Fibroblast of mammary gland (primary cell): ENCODE data around the gene TSNAXIP1.

ENCODE experiments used
- DNase-seq: peaks from one replicate; pipeline ENCODE4 v3.0.0-alpha.2; 2010; ENCODE audit warnings: low read depth
- H3K4me3 ChIP-seq: 2 replicates; pipeline ENCODE4 v1.5.1; 2011; ENCODE audit warnings: low read depth, mild to moderate bottlenecking, low read length, moderate library complexity; ENCODE audit not compliant: control insufficient read depth
- TF ChIP-seq, protein P1 (sequence below): conservative IDR thresholded peaks from 2 replicates; pipeline ENCODE4 v1.5.1; 2011; ENCODE audit warnings: low read depth, low read length, inconsistent platforms; ENCODE audit not compliant: control insufficient read depth, insufficient read depth

The TSNAXIP1 gene

DNA sequence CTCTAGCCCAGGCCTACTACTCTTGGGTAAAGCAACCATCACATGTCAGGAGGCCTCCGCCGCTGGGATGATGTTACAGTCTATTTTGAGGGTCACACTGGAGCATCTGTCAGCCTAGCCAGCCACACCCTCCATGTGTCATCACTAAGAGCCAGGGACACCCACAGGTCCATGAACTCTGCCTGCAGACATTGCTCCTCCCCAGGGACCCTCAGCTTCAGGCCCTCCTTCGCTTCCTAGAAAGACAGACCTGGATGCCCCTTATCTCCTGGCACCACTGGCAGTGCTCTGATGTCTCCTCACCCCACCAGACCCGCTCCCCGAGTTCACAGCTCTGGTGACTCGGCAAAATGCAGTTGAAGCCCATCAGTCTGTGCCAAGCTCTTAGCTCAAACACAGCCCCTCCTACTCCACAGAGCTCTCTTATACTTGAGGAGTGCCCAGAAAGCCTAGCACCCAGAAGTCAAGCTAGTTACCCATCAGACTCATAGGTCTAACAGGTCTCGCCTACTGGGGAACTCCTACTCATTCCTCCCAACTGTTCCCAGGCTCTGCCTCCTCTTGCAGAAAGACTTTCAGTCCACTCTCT, 6.3 kb upstream of the TSNAXIP1 start:
- no peak overlapping the region for H3K4me3 ChIP-seq
- DNase-seq, result peak; percentile 38
- TF ChIP-seq, protein P1, sequence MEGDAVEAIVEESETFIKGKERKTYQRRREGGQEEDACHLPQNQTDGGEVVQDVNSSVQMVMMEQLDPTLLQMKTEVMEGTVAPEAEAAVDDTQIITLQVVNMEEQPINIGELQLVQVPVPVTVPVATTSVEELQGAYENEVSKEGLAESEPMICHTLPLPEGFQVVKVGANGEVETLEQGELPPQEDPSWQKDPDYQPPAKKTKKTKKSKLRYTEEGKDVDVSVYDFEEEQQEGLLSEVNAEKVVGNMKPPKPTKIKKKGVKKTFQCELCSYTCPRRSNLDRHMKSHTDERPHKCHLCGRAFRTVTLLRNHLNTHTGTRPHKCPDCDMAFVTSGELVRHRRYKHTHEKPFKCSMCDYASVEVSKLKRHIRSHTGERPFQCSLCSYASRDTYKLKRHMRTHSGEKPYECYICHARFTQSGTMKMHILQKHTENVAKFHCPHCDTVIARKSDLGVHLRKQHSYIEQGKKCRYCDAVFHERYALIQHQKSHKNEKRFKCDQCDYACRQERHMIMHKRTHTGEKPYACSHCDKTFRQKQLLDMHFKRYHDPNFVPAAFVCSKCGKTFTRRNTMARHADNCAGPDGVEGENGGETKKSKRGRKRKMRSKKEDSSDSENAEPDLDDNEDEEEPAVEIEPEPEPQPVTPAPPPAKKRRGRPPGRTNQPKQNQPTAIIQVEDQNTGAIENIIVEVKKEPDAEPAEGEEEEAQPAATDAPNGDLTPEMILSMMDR, result no peak

DNA sequence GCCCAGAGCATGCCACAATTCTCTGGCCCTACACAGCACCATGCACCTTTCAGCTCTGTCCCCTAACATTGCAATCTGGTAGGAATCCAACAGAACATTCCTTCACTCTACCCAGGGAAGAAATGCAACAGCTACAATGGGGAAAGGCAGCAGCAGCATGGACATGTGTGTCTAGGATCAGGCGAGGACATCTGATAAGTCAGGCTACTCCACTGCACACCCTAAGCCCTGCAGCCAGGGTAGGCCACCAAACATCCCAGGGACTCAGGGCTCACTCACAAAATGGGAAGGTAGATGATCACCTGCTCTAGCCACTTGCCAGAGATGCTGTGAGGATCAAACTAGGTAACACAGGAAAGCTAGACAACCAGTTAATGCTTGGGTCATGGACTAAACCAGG, 5.4 kb upstream of the TSNAXIP1 start:
- TF ChIP-seq, protein P1, result no peak

DNA sequence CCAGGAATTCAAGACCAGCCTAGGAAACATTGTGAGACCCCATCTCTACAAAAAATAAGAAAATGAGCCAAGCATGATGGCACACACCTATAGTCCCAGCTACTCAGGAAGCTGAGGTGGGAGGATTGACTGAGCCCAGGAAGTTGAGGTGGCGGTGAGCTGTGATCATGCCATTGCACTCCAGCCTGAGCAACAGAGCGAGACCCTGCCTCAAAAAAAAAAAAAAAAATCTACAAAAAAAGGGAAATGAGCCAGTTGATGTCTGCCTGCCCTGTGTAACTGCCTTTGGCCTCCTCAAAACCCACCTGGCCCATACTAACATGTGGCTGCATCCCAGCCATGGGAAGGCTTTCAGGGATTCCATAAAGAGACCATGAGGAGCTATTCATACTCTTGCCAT, 4.8 kb upstream of the TSNAXIP1 start:
- TF ChIP-seq, protein P1, result no peak
- no peak overlapping the region for H3K4me3 ChIP-seq
- DNase-seq, result no peak

More for the DNA sequence above, 5.4 kb upstream of the TSNAXIP1 start:
- DNase-seq, result no peak
- no peak overlapping the region for H3K4me3 ChIP-seq

DNA sequence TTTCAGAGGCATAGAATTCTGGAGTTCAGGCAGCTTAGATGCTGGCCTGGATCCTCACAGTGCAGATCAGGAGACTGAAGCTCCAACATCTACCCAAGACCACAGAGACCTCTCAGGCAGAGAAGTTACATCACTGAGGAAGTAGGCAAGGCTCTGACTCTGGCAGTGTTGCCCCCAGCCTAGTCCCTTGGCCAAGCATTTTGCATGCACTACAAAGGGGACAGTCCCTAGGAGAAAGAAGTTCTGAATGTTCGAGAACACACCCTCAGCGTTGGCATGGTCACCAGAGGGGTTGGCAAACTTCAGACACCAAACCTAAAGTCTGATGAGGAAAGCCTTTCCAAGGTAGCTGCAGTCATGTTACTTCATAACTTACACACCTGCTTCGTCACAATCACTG, 2.8 kb upstream of the TSNAXIP1 start:
- TF ChIP-seq, protein P1, result no peak
- DNase-seq, result no peak
- no peak overlapping the region for H3K4me3 ChIP-seq

- H3K4me3 ChIP-seq, result peak overlapping the region; percentile 94
- DNase-seq, result no peak
- TF ChIP-seq, protein P1, result no peak
Measured at GRCh38 chr16:67804853-67805542, 1.7 kb upstream of the TSNAXIP1 start.

DNA sequence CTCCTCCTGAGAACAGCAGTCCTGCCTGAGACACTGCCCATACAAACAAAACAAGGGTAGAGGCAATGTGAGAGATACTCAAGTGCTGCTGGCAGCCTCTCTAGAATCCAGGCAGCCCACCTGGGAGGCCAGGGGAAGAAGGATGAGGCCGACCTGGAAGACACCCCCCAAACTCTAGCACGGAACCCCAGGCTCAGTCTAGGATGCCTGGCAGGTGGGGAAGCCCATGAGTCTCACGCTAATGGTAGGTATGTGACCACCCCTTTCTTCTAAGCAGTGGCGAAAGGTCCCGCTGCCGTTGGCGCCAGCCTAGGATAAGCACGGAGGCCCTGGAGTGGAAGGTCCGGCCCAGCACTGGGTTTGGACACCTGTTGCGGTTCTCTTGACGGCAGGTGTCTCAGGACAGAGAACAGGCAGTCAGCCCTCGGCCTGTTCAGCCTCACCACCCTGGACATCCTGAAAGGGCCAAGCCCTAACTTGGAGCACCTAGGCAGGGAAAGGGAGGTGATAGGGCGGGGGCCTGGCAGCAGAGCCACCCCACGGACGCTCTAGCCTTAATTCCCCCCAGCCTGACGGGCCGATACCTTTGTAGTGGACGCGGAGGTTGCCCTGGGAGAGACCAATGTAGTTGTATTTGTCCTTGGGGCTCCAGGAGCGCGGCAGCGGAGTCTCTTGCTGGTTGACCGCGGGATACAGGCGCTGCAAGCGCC, 816 bp upstream of the TSNAXIP1 start:
- peak overlapping the region; percentile 94 for H3K4me3 ChIP-seq
- TF ChIP-seq, protein P1, result no peak
- no peak for DNase-seq
